Measurements from ENCODE around the gene ARMC6.

The ARMC6 gene

DNA sequence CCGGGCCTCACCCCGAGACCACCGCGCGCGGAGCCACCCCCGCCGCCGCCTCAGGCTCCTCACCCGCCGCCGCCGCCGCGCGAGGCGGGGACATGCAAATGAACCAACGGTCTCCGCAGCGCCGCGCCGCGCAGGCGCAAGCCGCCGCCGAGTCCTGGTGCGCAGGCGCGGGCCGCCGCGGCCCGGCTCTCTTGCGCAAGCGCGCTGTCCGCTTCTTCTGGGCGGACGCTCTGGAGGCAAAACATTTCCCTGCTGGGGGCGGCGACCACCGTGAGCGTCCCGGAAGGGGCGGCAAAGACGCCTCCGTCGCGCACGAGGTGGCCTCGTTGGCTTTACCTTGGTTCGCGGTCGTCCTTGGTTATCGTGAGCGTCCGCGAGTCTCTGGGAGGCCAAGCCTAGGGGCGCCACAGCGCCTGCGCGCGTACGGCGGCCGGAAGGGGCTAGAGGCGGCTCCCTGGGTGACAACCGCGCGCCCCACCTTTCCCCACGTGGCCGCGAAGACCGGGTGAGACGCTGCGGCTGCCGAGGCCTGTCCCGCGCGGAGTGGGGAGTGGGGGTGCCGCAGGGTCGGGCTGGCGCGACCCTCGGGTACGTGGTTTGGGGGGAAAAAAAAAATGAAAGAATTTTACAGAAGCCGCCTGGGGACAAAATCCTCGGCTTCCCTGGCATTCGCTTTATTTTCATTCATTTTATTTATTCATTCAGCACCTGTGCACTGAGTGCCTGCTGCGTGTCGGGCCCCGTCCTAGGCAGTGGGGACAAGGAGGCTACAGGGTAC lies at the start of gene ARMC6, which contains the start of gene SUGP2:
TSS of gene ARMC6 (plus strand) at position 178 of the 778 bp plus-strand sequence. CDS start 607 bp downstream, outside the sequence.
TSS of gene SUGP2 (minus strand) at position 92 of the 778 bp plus-strand sequence. CDS start 2,446 bp downstream, outside the sequence.
- DNase-seq (ENCODE audit: low read depth) = peak; percentile 88

GRCh38 chr19:18984251-18984650 lies 49.2 kb upstream of the ARMC6 start:
- DNase-seq (ENCODE audit: low read depth) = no peak

GRCh38 chr19:18985257-18985656 lies 48.1 kb upstream of the ARMC6 start:
- no peak for DNase-seq (ENCODE audit: low read depth)

DNA sequence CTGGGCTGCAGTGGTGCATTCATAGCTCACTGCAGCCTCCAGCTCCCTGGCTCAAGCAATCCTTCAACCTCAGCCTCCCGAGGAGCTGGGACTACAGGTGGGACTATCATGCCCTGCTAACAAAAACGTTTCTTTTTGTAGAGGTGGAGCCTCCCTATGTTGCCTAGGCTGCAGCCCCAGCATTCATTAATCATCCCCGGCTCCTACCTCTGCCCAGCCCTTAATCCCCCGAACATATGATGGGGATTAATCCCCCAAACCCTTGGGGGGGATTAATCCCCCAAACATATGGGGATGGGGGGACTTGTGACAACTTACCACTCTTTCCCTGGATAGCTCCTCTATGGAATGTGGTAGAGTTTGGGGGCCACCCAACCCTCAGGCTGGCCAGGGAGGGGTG lies 45.9 kb upstream of the ARMC6 start:
- no peak for DNase-seq (ENCODE audit: low read depth)

DNA sequence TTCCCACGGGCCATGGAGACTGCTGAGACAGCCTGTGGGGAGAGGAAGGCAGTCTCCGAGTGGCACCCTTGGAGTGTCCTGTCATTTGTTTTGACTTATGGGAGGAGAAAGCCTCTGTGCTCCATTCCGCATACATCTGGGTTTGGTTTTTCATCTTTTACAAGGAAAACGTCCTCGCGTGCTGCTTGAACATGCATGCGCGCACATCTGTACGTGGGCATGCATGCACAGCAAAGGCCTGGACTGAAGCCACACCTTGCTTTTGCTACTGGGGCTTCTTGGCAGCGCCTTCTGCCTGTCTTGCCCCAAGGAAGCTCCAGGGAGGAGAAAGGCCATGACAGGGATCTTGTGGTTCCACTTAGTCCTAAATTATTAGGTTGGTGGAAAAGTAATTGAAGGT lies 44.1 kb upstream of the ARMC6 start:
- DNase-seq (ENCODE audit: low read depth) = no peak

DNA sequence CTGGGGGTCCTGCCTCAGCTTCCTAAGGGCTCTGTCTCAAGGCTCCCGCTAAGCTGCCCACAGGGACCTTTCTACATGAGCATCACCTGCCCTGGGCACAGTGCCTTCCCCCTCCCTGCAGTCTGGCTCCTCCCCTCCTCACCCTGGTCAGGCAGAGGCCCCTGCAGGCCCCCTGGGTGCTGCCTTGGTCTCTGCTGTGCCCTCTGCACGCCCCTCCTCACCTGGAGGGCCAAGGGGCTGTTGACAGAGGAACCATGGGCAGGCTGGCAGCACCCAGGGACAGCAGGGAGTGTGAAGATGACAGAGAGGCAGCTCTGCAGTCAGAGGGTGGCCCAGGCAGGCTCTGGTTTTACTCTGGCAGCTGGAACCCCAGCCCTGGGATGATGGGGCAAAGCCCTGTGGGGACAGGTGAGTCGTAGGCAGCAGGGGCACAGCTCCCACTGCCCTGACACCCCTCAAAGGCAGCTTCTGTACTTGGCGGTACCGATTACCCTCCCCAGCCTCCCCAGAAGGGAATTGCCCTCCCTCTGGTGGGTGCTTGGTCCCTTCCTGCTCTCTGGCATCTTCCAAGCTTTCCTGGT lies 43.2 kb upstream of the ARMC6 start:
- no peak for DNase-seq (ENCODE audit: low read depth)

GRCh38 chr19:18991006-18991405 lies 42.4 kb upstream of the ARMC6 start:
- no peak for DNase-seq (ENCODE audit: low read depth)

DNA sequence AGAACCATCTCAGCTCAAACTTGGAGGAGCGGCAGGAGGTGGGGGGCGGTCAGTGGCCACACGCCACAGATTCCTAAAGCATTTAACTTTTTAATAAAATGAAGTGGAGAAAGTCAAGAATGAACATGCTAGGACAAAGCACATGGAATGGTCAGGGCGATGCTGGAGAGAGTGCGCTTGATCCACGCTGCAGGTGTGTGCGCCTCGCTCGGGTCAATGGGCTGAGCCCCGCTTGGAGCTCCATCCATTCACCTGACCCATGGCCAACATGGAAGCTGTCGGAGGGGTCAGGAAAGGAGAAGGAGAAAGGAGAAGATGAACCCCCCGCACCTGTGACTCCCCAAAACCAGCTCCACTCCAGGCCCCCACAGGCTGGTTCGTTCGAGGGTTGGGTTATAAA lies 41.9 kb upstream of the ARMC6 start:
- no peak for DNase-seq (ENCODE audit: low read depth)

DNA sequence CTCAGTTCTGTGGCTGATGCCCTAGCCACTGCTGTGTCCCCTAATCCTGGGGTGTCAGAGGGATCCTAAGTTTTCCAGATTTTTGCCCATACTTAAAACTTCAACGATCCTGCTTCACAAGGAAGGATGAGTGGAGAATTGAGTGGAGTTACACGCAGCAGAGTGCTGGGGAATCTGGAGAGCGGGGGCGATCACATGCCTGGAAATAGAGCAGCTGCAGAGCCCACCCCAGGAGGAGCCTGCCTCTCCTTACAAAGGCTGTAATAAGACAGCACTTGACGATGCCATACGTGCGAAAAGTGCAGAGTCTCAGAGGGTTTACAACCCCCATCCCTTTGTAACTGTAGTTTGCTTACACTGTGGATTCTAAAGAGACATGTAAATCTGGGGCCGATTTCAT lies 40.7 kb upstream of the ARMC6 start:
- DNase-seq (ENCODE audit: low read depth) = no peak

DNA sequence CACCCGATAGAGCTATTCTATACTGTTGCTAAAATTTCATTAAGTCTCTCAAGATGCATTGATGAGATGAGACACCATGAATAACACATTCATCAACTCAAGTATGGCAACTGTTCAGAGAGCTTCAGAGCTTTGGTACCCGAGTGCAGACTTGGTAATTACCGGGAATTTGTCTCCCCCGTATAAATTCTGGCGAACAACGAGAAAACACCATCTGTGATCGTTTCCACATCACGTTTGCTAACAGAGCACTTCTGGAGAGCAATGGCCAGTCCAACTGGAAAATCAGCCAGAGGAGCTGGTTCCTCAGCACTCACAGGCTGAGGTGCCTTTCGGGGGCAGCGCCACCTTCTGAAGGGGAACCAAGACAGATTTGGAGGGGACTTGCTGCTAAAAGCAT lies 40.3 kb upstream of the ARMC6 start:
- no peak for DNase-seq (ENCODE audit: low read depth)

DNA sequence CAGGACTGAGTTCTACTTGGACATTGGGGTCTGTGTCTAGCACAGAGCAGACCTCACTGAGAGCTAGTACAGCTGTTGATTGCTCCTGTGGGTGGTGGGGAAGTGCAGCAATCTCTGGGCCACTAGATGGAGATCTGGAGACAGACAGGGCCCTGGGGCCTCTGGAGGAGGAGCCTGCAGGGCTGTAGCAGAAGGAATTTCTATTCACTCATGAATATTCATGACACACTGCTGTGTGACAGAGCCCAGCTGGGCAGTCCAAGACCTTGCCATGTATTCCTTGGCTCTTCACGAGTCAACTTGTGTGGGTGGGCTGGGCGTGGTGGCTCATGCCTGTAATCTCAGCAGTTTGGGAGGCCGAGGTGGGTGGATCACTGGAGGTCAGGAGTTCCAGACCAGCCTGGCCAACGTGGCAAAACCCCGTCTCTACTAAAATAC lies 37.6 kb upstream of the ARMC6 start:
- DNase-seq (ENCODE audit: low read depth) = no peak

DNA sequence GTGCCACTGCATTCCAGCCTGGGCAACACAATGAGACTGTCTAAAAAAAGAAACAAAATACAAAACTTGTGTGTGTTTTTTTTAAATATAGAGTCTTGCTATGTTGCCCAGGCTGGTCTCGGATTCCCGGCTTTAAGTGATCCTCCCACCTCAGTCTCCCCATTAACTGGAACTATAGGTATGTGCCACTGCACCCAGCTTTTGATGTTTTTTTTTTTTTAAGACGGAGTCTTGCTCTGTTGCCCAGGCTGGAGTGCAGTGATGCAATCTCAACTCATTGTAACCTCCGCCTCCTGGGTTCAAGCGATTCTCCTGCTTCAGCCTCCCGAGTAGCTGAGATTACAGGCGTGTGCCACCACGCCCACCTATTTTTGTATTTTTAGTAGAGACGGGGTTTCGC lies 37.1 kb upstream of the ARMC6 start:
- no peak for DNase-seq (ENCODE audit: low read depth)

DNA sequence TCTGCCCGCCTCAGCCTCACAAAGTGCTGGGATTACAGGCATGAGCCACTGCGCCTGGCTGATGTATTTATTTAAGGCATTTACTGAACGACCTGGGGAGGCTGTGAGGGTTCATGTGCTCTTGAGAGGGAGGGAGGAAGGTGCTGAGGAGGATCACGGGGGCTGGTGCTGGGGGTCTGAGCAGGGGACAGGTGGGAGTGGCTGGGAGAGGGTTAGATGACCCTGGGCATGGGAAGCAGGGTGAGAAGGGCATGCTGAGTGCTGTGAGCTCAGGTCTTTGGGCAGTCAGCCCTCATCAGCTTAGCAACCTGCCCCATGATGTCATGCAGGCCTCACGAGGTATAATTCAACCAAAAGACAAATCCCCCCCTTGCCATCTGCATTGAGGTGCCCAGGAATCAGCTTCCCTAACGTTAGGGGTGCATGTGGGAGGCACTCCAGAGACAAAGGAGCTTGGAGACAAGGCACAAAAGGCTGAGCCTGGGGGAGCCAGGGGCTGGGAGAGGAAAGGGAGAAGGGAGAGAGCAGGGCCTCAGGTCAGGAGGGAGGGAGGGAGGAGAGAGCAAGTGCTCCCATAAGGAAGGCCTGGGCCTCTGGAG lies 36.5 kb upstream of the ARMC6 start:
- no peak for DNase-seq (ENCODE audit: low read depth)

- no peak for DNase-seq (ENCODE audit: low read depth)
Measured at GRCh38 chr19:18998276-18998675, 35.1 kb upstream of the ARMC6 start.

GRCh38 chr19:18999016-18999758 lies 34.2 kb upstream of the ARMC6 start:
- no peak for DNase-seq (ENCODE audit: low read depth)

- no peak for DNase-seq (ENCODE audit: low read depth)
Measured at GRCh38 chr19:18999896-19000620, 33.3 kb upstream of the ARMC6 start.

DNA sequence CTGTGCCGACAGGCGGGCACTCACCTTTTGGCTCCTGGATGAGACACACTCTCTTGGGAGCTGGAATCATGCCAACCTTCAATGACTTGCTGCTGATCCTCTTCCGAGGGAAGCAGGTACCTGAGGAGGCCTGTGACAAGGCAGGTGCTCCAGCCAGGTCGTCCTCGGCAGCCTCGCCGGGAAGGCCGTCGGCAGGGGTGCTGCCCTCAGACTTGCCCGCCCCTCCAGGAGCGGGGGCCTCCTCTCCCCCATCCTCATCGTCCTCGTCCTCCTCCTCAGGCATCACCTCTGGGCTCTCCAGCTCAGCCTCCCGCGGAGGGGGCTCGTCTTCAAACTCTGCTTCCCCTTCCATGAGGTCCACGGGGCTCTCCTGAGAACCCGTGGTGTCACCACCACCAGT lies 29.3 kb upstream of the ARMC6 start:
- no peak for DNase-seq (ENCODE audit: low read depth)

GRCh38 chr19:19006213-19006612 lies 27.2 kb upstream of the ARMC6 start:
- DNase-seq (ENCODE audit: low read depth) = no peak

GRCh38 chr19:19009951-19010350 lies 23.5 kb upstream of the ARMC6 start:
- DNase-seq (ENCODE audit: low read depth) = no peak

DNA sequence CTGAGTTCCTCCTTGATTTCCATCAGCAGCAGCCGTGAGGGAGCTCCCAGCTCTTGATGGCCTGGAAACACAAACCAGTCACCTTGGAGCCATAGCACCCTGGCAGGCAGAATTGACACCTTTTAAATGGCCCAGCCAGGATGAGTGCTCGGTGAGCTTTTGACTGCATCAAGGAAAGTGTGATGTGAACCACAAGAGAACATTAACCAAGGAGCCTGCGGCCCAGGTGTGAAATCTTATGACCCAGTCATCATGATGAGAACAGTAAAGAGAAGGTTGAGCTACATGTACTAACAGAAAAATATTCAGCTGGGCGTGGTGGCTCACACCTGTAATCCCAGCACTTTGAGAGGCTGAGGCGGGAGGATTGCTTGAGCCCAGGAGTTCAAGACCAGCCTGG lies 22.9 kb upstream of the ARMC6 start:
- DNase-seq (ENCODE audit: low read depth) = no peak

- no peak for DNase-seq (ENCODE audit: low read depth)
Measured at GRCh38 chr19:19021115-19021514, 12.3 kb upstream of the ARMC6 start.
